GM12872 (cell line): ENCODE measurements around the gene FARSB.

Experiments used
- CTCF ChIP-seq: IDR thresholded peaks from 3 replicates; pipeline ENCODE4 v1.5.1; 2011; ENCODE audit warnings: low read depth, mild to moderate bottlenecking, low read length, moderate library complexity; ENCODE audit not compliant: insufficient read depth

Gene FARSB

GRCh38 chr2:222641336-222641735 is 14.6 kb downstream of the FARSB start:
- no peak for TF ChIP-seq CTCF

- TF ChIP-seq CTCF = no peak
Observed at GRCh38 chr2:222637067-222637466, 18.8 kb downstream of the FARSB start.

- TF ChIP-seq CTCF = no peak
Observed at GRCh38 chr2:222635295-222635694, 20.6 kb downstream of the FARSB start.

- TF ChIP-seq CTCF = no peak
Observed at GRCh38 chr2:222627764-222628163, 28.1 kb downstream of the FARSB start.

GRCh38 chr2:222623756-222624309 is 32.1 kb downstream of the FARSB start:
- no peak for TF ChIP-seq CTCF

- no peak for TF ChIP-seq CTCF
Observed at GRCh38 chr2:222622910-222623309, 33.0 kb downstream of the FARSB start.

- no peak for TF ChIP-seq CTCF
Observed at GRCh38 chr2:222621893-222622292, 34.0 kb downstream of the FARSB start.
